Transverse colon (tissue), 4 donors: ENCODE data around the gene KHDC4.

Source experiments
- POLR2A ChIP-seq: fragments of 450-650 bp; IDR thresholded peaks from one replicate; pipeline ENCODE4 v1.6.1; 2016; ENCODE audit warnings: antibody characterized with exemption, mild to moderate bottlenecking, moderate library complexity
- POLR2AphosphoS5 ChIP-seq, 3 donors: sonication (generic); formaldehyde crosslinking; IDR thresholded peaks; one replicate each; pipeline ENCODE4 v1.6.1; 2016; ENCODE audit warnings: antibody characterized with exemption in 3 of 3
- TF ChIP-seq, protein P1 (sequence below), 5 experiments: fragments of 200-600 bp in 3 of 5; fragments of 450-650 bp in 2 of 5; sonication (generic) in 3 of 5; IDR thresholded peaks; 1 replicate in 2 of 5; 2 replicates in 3 of 5; pipeline ENCODE4 v1.5.1; 2016 to 2017; ENCODE audit warnings: antibody characterized with exemption in 5 of 5, inconsistent platforms in 3 of 5, mild to moderate bottlenecking in 2 of 5, moderate library complexity in 1 of 5

DNA sequence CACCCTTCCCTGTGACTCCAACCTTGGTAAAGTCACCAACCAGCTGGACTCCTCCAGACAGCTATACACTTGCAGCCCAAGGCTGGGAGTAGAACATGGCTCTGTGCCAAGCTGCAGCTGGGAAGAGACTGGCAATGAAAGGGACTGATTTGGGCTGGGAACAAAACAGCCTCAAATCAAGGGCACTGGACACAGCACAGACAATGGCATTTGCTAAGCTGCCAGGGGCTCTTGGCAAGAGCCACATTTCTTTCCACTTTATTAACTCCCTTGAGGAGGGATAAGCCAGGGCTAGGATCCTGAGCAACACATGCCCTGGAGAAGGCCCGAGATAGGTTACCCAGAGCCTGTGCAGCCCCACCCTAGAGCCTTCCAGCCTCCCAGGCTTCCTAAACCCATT, 62.8 kb downstream of the KHDC4 start:
- TF ChIP-seq, protein P1, sequence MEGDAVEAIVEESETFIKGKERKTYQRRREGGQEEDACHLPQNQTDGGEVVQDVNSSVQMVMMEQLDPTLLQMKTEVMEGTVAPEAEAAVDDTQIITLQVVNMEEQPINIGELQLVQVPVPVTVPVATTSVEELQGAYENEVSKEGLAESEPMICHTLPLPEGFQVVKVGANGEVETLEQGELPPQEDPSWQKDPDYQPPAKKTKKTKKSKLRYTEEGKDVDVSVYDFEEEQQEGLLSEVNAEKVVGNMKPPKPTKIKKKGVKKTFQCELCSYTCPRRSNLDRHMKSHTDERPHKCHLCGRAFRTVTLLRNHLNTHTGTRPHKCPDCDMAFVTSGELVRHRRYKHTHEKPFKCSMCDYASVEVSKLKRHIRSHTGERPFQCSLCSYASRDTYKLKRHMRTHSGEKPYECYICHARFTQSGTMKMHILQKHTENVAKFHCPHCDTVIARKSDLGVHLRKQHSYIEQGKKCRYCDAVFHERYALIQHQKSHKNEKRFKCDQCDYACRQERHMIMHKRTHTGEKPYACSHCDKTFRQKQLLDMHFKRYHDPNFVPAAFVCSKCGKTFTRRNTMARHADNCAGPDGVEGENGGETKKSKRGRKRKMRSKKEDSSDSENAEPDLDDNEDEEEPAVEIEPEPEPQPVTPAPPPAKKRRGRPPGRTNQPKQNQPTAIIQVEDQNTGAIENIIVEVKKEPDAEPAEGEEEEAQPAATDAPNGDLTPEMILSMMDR (IDR thresholded peaks at IDR 0.05) = no peak
- TF ChIP-seq POLR2AphosphoS5 (IDR thresholded peaks at IDR 0.05) = no peak
- TF ChIP-seq POLR2A = no peak
